Stimulated activated CD8-positive, alpha-beta memory T cell treated with anti-CD3 and anti-CD28 coated beads, Interleukin-12 subunit alpha, Interleukin-12 subunit beta, amount 100 ng/mL, for 1 hour (primary cell): ENCODE results near the gene PHLDB3.
"Not testable (repeated sequence)": the region's sequence is repeated elsewhere in the genome, so short reads cannot be mapped to it uniquely, and the experiment has no call there.

Experiments used
- DNase-seq: peaks from one replicate; pipeline ENCODE4 v3.0.0-alpha.2; 2020; ENCODE audit warnings: low read depth

The PHLDB3 gene

DNA sequence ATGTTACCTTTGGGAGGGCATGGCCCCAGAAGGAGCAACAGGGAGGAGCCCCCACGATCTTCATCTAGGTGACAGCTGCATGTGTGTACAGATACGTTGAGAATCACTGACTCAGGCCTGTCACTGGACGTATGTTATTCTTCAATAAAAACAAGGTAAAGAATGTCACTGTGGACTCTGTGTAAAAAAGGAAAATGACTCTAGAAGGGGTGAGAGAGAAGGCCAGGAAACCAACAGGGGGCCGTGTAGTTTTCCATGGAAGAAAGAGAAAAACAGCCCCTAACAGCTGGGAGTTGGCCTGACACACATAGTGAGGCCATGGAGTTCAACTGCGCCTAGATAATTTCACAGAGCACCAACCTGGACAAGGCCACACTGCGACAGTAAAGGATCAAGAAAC, 37.3 kb downstream of the PHLDB3 start:
- DNase-seq: no peak

DNA sequence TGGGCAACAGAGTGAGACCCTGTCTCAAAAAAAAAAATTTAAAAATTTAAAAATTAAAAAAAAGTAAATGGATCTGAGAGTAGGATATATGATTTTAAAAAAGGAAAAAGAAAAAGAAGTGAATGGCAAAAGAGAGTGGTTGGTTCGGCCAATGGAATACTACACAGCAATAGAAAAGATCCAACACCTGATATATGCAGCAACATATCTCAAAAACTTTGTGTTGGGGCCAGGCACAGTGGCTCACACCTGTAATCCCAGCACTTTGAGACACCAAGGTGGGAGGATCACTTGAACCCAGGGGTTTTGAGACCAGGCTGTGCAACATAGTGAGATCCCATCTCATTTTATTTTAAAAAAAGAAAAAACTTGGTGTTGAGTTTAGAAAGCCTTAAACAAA, 37.8 kb downstream of the PHLDB3 start:
- DNase-seq: no peak

DNA sequence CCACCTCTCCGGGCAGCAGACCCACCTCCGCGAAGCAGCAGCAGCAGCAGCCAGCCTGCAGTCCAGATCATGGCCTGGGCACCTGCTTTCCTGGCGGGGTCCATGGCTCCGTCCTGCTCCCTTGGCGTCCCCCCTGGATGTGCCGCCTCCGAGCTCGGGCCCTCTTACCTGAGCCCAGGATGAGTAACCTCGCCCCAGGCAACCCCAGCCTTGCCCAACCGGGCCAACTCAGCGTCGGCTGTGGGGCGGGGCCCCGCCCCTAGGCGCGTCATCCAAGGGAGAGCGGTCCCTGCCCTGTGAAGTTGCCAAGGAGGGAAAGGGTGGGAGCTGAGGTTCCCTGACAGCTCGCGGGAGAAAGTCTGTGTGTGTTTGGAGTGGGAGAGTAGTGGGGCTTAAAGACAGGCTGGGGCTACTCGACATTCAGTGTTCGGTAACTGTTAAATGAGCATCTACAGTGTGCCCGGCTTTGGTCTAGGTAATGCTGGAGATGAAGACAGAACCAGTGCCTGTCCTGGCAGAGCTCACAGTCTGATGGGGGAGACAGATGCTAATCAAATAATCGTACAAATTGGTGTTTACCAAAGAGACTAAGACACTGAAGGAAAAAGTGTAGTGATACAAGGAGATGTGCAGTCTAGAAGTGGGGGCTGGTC, 39.0 kb downstream of the PHLDB3 start, which contains the start of gene LYPD3:
LYPD3 (minus strand) TSS at position 141 of the 653 bp plus-strand sequence; CDS start at position 104, 37 bp downstream.
- DNase-seq: no peak

DNA sequence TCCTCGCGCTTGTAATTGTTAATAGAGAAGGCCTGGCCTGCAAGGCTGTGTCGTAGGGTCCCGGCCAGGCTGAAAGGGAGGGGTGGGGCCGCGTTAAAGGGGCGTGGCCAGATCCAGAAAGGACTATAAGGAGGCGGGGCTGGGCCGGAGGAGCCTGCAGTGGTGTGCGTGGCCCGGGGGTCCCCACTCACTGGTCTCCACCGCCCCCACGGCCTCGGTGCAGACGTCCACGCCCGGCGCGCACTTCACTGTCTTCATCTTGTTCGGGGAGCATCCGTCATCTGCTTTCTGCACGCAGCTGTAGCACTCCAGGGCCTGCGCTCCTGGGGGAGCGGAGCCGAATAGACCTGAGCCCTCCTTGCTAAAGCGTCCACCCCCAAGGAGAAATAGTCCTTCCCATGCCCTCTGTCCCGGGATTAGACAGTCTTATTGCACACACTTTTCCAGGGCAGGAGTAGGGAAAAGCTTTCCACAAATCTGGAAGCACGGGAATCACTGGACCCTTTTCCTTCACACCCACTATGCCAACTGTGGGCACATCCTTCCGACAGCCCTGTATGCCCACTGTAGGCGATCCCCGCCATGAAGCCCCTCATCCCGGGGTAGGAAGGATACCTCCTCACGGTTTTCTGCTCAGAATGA, 40.3 kb downstream of the PHLDB3 start:
- peak; percentile 67 for DNase-seq

DNA sequence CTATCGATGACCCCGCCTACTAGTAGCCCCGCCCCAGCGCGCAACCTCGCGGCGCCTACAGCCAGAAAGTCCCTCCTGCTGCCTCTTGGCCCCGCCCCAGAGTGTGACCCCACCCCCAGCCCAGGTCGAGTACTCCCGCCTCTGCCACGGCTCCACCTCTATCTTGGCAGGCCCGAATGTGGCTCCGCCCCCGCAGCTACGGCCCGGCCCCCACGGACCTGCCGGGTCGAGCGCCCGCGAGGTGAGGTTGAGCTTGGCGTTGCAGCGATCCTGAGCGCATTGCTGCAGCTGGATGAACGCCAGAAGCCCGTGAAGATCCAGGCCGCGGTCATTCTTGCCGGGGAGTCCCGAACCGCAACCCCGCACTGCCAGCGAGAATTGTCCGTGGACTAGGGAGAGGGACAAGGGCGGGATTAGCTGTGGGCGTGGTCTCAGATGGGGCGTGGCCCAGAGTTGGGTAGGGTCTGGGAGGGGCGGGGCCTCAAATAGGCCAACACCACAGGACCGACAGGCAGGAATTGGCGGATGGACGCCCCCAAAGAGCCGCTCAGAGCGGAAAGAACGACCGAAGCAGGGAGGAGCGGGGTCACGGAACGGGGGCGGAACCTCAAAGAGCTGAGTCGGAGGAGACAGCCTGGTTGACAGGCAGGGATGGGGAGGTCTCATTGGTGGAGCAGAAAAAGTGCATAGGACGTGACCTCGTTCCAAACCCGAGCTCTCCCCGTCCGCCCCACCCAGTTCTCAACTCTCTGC, 41.0 kb downstream of the PHLDB3 start:
- peak; percentile 99 for DNase-seq

DNA sequence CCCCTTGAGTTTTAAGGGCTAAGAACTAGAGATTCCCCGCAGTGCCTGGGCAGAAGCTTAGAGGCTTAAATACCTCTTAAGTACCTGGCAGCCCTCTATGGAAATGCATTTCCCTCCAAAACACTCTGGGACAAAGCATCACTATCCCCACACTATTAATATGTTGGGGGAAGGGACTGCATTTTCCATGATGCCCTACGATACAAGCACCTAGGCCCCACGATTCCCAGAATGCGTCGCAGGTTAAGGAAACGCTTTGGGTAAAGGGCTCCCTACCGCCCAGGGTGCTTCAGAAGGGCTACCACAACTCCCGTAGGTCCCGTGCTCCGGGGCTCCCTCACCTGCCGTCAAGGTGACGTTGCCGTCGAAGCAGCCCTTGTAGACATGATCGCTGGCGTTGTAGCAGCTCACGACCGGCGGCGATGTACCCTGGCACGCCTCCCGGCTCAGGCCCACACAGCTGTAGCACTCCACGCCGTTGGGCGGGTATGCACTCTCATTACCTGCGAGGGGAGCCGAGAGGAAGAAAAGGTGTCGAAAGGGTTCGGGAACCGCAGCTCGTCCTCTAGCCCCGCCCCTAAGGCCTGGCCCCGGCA, 41.7 kb downstream of the PHLDB3 start:
- DNase-seq: no peak

DNA sequence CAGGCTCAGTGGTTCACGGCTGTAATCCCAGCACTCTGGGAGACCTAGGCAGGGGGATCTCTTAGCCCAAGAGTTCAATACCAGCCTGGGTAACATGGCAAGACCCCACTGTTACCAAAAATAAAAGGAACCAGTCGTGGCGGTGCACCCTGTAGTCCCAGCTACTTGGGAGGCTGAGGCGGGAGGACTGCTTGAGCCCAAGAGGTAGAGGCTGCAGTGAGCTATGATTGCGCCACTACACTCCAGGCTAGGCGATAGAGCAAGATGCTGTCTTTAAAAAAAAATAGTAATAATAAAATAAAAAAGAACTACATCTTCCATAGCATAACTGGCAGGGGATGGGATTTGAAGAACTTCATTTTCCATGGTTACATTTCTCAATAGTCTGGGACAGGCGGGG, 42.2 kb downstream of the PHLDB3 start:
- DNase-seq: no peak

DNA sequence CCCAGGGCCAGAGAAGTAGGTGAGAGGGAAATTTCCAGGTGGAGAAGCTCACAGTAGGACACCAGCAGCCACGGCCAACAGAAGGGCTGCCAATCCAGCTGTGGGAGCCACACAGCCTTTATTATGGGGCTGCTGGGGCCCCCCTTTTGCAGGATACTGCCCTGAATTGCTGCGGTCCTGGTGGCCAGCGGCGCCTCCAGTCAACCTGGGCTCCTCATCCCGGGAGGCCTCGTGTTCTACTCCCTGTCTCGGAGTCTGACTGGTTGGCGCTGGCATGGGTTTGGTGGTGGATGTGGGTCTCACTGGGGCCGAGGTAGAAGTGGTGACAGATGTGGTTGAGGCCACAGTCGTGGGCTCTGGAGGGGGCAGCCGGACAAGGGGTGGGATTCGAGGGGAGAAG, 43.2 kb downstream of the PHLDB3 start:
- DNase-seq: no peak

DNA sequence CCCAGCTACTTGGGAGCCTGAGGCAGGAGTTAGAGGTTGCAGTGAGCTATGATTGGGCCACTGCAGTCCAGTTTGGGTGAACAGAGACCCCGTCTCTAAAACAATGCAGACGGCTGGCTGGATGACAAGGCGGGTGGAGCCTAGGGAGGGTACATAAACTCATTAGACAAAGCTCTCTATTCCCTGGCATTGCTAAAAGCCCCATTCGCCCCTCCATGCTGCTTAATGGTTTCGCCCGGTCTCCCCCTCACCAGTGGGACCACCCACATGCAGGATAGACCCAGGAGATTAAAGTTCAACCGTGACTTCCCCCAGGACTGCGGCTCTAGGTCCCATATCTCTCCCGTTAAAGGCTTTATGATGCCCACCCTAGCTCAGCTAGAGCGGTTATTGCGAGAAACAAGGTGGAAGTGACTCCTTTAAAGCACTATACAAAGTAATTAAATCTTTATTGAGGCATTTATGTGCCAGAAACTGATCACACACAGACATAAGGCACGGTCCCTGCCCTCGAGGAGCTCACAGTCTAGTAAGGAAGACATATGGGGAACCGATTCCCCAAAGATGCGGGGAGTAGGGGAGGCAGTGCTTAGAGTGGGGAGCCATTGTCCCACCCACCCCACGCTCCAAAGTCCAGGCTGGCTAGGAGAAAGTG, 44.1 kb downstream of the PHLDB3 start:
- no peak for DNase-seq

DNA sequence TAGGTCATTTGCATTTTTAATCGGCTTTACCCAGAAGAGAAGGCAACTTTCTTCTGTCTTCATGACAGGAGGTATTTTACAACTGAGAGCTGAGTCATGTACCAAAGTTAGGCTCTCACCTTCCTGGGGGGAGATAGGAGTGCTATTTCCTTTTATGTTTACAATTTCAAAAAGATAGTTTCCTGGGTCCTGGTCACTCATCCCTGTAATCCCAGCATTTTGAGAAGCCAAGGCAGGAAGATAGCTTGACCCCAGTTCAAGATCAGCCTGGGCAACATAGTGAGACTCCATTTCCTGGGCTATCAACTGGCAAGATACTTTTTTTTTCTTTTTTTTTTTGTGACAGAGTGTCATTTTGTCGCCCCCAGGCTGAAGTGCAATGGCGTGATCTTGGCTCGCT, 46.7 kb downstream of the PHLDB3 start:
- DNase-seq: no peak

DNA sequence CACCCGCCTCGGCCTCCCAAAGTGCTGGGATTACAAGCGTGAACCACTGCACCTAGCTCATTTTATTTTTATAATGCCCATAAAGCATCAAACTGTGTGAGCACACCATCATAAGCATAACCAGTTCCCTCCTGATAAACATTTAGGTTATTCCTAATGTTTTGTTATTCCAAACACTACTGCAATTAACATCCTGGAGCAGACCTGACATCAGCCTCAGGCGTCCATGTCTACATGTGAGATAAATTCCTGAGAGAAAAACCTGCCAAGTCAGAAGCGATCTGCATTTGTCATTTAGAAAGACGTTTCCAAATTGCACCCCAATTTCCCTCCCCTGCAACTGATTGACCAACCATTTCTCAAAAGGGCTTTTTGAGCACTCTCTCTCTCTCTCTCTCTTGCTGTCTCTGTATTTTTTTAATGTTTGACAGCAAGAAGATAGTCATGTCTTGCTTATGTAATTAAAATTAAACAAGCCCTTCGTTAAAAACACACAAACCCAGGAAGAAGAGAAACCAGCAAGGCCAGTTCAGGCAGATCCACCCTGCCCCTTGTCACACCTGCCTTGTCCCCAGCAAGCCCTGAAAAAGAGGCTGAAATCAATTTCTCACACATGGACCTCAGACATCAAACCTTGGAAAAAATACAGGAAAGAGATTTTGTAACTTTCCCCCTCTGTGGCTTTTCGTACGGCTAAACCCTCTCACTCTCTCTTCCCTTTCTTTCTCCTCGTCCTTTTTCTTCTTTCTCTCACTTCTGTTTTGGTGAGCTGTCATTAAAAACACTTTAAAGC, 49.0 kb downstream of the PHLDB3 start:
- DNase-seq: no peak

DNA sequence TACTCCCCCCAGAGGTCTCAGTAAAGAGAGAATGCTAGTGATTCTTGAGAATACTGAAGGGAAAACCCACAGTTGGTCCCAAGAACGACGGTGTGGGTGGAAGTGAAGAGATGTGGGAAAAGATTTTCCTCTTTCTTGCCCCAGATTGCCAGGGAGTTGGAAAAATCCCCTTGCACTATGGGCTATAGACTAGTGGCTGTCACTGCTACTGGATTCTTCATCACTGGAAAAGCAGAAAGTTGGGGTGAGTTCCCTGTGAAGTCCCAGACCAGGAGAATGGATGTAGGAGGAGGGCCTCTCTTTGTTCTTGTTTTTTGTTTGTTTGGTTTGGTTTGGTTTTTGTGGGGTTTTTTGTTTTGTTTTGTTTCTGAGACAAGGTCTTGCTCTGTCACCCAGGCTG, 50.5 kb downstream of the PHLDB3 start:
- DNase-seq: no peak

DNA sequence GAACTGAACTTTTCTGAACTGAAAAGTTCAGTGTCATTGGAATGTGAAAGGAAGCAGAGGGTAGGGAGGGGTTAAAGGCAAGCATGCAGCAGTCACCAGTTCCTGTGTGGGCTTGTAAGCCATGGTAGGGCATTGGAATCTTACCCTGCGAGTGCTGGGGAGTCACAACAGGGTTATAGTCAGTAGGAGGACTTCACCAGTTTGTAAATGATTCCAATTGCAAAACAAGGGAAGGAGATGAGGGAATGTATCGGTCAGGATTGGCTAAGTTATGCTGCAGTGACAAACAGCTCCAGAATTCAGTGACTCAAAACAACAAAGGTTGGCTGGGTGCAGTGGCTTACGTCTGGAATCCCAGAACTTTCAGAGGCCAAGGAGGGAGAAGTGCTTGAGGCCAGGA, 52.0 kb downstream of the PHLDB3 start:
- no peak for DNase-seq

DNA sequence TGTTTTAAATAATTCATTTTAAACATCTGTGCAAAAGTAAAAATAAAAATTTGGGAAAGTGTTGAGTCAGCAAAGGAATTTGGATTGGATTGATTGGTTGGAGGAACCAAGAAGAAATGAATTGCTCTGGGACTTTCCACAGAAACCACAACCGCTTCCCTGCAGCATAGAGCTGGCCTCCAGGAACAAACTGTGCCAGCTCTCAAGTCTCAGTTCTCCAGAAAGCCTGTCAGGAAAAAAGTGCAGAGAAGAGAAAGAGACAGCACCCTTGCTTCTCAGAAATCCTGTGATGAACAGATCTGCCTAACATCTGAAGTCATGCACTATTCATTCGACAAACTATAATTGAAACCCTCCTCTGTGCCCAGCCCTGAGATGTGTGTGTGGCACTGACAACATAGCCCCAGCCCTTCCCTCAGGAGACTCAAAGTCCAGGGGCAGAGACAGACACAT, 54.0 kb downstream of the PHLDB3 start:
- no peak for DNase-seq

DNA sequence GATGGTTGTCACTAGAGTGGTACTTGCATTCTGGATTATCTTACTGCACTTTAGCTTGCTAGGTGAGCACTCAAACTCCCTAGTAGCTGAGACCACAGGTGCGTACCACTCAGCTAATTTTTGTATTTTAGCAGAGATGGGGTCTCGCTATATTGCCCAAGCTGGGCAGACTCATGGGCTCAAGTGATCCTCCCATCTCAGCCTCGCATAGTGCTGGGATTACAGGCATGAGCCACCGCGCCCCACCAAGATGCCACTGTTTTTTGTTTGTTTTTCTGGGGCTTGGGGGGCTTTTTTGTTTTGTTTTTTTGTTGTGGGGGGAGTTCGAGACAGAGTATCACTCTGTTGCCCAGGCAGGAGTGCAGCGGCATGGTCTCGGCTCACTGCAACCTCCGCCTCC, 56.9 kb downstream of the PHLDB3 start:
- DNase-seq: no peak

DNA sequence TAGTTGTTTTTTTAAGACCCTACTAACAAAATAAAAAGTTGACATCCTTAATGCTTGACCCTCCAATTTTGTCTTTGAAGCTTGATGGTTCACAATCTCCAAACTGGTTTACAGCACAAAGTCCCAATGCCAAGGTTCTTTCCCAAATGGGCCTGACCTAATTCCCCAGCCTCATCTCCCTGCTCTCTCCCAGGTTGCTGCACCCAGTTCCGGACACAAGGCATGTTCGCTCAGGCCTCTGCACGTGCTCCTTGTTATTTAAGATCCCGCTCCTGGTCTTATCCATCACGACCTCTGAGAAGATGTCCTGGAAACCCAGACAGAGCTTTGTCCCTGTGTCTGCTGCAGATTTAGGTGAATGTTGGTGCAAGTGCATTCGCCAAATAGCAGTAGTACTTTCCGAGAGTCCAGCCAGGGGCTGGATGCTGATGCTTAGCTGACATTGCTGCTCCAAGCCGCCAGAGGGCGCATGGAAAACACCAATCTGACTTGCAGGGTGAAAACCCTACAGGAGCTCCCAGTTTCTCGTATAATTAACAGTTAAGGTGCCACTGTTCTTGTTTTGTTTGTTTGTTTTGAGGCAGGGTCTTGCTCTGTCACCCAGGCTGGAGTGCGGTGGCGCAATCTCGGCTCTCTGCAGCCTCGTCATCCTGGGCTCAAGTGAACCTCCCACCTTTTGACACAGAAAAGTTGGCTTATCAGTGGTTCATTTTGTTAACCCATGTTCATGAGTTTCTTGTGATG, 57.6 kb downstream of the PHLDB3 start:
- DNase-seq: peak; percentile 73

DNA sequence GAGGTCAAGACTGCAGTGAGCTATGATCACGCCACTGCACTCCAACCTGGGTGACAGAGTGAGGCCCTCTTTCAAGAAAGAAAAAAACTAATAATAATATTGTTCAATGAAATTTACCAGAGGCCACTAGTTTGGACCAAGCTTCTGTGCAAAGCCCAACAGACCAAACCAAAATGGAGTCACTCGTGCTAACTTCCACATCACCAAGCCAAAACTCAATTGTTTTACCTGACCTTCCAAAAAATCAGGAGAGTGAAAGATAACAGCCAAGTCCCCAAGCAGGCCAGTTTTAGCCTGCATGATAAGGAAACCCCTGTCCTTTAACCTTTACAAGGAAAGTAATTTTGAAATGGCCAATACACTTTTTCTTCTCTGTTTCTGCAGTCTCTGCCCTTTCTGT, 59.1 kb downstream of the PHLDB3 start:
- no peak for DNase-seq

DNA sequence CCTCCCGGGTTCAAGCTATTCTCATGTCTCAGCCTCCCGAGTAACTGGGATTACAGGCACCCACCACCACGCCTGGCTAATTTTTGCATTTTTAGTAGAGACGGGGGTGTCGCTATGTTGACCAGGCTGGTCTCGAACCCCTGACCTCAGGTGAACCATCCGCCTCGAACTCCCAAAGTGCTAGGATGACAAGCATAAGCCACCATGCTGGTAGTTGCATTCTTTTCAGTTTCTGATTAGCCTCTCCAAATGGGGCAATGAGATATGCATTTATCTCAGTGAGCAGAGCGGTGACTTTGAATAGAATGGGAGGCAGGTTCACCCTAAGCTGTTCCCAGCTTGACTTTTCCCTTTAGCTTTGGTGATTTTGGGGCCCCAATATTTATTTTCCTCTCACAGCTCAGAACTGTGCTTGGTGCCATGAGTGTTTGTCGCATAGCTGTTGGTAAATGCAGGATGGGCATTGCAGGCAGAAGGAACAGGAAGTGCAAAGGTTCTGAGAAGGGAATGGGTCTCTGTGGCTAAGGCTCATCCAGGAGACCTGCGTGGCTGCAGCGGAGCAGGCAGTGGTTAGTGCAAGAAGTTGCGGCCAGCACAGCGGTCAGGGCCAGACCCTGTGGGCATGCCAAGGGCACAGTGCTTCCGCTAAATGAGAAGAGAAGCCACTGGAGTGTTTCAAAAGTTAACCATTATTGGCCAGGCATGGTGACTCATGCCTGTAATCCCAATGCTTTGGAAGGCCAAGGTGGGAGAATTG, 59.8 kb downstream of the PHLDB3 start:
- DNase-seq: no peak

DNA sequence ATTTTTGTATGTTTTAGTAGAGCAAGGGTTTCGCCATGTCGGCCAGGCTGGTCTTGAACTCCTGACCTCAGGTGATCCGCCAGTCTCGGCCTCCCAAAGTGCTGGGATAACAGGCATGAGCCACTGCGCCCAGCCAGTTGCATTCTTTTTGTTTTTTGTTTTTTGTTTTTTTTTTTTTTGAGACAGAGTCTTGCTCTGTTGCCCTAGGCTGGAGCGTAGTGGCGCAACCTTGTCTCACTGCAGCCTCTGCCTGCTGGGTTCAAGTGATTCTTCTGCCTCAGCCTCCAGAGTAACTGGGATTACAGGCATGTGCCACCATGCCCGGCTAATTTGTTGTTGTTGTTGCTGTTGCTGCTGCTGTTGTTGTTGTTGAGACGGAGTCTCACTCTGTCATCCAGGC, 60.5 kb downstream of the PHLDB3 start:
- DNase-seq: not testable (repeated sequence)

DNA sequence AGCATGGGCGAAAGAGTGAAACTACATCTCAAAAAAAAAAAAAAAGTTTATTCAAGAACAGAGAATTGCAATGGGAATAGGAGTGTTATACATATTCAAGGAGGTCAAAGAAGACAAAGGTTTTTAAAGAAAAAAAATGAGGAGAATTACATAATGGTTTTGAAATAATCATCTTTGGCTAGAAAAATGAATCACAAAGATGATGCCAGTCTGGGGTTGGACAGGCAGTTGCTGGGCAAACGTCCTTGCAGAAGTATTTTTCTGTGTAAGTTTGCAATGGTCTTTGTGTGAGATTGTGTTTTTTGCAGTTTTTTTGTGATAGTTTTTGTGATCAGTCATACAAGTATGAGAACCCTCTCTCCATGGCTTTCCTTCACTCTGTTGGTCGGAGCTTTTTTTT, 62.8 kb downstream of the PHLDB3 start:
- DNase-seq: no peak
